Activated CD4-positive, alpha-beta T cell treated with anti-CD3 and anti-CD28 coated beads for 24 hours (primary cell): ENCODE data around the gene TMEM271.
"Not testable (repeated sequence)": the region's sequence is repeated elsewhere in the genome, so short reads cannot be mapped to it uniquely, and the experiment has no call there.

Experiments used
- DNase-seq, 2 donors: peaks; one replicate each; pipeline ENCODE4 v3.0.0-alpha.2; 2020; ENCODE audit warnings: low read depth in 2 of 2

The TMEM271 gene

DNA sequence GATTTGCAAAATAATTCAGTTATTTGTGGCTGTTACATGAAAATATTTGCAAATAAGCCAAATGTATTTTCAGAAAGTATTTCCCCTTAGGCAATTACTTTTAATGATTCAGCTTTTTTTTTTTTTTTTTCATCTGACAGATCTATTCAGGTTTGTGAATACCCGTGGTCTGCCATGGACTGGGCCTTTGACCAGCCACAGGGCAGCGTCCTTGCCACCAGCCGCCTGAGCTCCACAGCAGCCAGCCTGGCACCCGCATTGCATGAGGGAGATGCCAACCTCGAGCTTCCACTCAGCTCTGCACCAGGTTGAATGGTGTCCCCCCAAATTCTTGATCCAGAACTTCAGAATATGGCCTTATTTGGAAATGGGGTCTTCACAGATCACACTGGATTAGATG is 14.7 kb downstream of the TMEM271 start:
- no peak for DNase-seq

DNA sequence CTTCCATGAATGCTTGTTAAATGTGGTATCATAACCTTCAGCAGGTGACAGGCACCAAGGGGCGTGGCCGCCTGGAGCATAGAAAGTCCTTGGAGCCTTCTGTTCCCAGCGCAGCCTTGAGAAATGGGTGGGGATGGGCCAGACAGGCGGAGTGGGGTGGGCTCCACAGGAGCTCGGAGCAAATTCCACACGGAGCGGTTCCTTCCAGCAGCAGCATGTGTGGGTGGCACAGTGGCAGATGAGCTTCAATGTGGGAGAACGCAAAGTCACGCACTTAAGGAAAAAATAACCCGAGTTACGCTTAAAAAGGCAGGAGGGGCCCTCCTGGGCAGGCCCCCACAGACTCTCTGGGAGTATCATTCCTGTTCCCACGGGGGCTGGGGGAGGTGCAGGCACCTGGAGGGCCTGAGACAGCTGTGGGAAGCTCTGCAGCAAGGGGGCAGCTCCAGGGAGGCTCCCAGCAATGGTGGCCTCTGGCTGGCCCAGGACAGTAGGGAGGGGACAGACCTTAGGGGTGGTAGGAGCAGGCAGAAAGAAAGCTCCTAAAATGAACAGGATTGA is 15.3 kb downstream of the TMEM271 start:
- no peak for DNase-seq

GRCh38 chr4:560061-560460 is 16.0 kb downstream of the TMEM271 start:
- DNase-seq: no peak

DNA sequence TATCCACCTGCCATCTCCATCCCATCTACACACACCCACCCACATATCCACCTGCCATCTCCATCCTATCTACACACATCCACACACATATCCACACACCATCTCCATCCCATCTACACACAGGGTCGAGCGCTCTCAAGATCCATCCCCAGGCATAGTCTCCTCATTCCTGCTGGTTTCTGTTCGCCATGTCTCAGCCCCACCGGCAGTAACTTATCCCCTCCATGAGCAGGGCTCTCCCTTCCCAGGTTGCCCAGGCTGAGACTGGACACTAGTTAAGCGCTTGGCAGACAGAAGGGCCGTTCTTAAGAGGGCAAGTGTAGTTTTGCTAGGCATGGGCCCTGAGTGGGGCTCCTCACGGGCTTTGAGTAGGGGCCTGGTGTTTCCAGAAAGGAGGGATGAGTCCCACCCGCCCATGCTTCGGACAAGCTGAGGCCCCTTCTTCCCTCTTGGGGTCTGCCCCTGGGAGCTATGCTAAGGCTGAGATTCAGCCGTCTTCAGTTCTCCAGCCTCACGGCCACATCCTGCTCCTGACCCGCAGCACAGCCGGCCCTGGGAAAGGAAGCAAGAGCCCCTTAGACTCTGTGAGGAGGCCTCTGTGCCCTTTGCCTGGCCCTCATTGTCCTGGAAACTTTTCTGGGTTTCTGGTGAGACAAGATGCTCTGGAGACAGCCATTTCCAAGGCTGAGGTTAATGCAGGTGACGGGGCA is 20.4 kb downstream of the TMEM271 start:
- no peak for DNase-seq

- not testable (repeated sequence) for DNase-seq
Observed at GRCh38 chr4:554793-555320, 21.2 kb downstream of the TMEM271 start.

GRCh38 chr4:552019-552418 is 24.1 kb downstream of the TMEM271 start:
- DNase-seq: no peak

- DNase-seq: not testable (repeated sequence)
Observed at GRCh38 chr4:550268-550667, 25.8 kb downstream of the TMEM271 start.

GRCh38 chr4:548976-549375 is 27.1 kb downstream of the TMEM271 start:
- no peak for DNase-seq

- DNase-seq: no peak
Observed at GRCh38 chr4:545612-546011, 30.5 kb downstream of the TMEM271 start.

DNA sequence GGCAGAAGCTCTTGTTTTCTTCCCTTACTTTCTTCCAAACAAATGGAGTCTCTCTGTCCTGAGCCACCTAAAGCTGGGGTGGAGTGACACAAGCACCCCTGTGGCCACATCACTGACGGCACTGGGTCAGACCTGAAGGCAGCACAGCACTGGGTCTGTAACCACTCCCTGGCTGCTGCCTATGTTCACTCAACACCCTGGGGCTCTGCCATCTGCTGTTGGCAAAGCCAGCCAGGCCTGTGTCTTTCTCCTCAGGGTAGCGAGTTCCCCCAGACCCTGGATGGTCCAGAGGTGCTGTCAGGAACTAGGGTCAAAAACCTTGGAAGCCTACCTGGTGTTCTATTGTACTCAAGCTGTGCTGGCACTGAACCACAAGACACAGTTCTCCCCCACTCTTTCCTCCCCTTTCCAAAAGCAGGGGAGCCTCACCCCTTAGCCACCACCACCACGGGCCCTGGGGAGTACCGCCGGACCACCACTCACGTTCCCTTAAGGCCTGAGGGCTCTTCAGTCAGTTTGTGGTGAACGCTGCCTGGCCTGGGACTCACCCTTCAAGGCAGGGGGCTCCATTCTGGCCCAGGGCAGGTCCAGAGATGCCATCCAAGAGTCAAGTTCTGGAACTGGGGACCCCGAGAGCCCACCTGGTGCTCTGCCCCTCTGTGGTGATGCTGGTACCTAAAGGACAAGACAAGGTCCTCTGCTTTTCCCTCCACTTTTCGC is 31.5 kb downstream of the TMEM271 start:
- DNase-seq: no peak

DNA sequence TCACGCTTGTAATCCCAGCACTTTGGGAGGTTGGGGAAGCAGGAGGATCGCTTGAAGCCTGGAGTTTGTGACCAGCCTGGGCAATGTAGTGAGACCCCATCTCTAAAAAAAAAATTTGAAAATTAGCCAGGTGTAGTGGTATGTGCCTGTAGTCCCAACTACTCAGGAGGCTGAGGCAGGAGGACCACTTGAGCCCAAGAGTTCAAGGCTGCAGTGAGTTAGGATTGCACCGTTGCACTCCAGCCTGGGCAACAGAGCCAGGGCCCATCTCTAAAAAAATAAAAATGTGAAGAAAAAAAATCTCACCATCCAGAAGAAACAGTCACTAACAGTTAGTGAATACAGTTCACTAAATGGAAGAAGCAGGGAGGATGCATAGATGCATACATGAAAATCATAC is 34.8 kb downstream of the TMEM271 start:
- no peak for DNase-seq

GRCh38 chr4:538542-539142 is 37.5 kb downstream of the TMEM271 start:
- no peak for DNase-seq

DNA sequence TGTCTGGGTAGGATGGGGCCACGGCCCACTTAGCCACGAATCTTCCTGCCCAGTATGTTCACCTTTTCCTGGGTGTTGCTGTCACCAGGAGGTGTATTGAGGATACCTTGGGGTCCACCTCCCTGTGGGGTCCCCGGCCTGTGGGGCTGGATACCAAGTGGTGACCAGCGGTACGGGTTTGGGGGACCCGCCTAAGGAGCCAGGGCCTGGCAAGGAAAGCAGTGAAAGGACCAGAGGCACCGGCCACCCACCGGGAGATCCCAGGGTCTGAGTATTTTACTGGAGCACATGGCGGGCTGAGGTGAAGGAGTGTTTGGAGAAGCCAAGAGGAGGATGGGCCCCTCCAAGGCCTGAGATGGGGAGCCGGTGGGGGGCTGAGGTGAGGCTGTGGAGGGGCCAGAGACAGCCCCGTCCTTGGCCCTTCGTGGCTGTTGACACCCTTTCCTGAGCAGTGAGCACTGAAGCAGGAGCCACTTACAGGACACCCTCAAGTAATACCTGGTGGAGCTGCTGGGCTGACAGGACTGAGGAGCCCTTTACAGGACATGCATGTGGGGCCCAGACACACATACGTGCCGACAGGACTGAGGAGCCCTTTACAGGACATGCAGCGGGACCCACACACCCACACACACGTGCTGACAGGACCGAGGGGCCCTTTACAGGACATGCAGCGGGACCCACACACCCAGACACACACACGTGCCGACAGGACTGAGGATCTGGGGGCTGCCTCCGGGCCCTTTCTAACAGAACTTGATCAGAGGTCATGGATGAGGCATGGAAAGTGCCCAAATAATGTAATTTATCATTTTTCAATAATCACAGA is 38.4 kb downstream of the TMEM271 start:
- DNase-seq: no peak

DNA sequence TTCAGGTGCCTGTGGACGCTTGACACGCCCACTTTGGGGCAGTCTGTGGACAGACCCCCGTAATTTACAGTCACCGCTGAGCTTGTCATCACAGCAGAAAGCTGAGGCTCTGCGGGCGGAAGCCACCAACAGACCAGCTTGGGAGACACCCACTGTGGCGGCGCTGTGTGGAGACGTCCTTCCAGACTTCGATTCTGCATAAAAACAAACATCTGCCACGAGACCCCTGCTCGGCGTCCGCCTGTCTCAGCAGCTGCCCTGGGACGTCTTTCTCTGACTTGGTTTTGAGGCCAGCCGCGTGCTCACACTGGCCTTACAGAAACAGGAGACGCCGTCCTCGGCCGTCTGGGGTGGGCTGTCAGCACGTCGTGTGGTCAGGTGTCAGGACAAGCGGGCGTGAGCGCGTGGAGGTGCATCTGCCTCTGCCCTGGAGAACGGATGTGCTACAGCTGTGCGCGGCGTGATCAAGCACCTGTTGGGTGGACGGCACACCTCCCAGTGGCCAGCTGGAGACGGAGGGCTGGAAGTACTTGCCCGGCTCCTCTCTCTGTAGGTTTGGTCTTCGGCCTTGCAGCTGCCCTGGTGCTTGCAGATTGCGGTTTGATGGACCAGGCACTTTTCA is 39.6 kb downstream of the TMEM271 start:
- DNase-seq: no peak

GRCh38 chr4:535924-536281 is 40.2 kb downstream of the TMEM271 start:
- no peak for DNase-seq

DNA sequence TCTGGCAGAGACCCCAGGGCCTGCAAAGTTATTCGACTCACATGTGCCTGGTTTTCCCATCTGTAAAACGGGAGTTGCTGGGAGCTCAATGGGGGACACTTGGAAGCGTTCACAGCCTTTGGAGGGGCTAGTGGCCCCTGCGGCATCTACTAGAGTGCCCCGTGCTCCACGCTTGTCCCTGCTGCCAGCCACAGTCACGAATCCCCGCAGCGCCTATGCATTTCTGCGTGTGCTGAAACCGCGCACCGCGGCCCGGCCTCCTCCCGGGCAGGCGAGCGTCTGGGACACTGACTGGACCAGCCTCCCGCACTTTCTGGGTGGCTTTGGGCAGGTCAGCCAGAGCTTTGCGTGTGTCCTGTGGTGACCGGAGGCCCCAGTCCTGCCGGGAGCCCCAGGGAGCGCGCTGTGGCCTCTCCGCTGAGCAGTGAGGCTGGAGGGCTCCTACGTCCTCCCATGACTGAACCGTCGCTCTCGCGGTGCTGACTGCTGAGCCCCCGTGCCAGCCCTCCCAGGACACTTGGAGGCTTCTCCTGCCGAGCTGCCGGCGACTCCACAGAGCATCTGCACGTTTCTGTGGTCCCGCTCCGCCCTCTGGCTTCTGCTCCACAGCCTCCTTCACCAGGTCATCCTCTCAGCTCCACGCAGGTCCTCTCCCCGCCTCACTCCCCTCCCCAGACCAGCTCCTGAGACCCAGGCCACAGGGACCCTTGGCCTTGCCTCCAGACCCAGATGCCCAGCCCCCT is 40.7 kb downstream of the TMEM271 start:
- no peak for DNase-seq

DNA sequence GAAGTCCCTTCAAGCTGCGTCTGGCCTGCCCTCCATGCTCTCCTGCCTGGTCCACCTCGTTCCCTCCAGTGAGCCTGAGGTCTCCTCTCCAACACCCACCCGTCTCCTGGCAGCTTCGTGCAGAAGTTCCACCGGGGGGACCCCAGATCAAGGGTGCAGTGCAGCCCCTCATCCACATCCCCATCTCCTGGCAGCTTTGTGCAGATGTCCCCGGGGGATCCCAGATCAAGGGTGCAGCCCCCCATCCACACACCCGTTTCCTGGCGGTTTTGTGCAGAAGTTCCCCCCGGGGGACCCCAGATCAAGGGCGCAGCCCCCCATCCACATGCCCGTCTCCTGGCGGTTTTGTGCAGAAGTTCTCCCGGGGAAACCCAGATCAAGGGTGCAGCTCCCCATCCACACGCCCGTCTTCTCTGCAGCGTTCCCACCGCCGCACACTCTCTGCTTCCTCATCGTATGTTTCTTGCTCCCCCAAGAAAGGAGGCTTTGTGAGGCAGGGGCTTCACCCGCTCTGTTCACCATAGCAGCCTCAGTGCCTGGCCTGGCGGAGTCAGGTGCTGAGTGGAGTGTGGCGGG is 41.4 kb downstream of the TMEM271 start:
- no peak for DNase-seq

DNA sequence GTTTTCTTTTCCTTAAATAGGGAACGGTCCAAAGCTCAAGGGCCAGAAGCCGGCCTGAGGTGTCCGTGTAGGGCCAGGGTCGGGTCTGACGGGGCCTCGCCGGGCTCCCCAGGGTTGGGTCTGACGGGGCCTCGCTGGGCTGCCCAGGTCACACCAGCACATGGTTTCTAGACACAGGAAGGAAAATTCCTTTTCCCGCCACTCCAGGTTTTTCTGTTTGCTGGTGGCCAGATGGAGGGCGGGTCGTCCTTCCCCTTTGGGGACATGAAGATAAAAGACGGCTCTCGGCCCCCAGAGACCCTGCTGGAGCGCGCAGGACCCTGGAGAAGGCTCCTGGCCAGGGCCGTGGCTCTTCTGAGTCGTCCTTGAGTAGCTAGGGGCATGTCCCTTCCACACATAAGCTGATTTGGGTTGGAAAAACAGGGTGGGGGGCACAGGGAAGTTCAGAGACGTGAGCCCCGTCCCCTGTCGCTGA is 42.0 kb downstream of the TMEM271 start:
- no peak for DNase-seq

GRCh38 chr4:533318-534100 is 42.6 kb downstream of the TMEM271 start:
- DNase-seq: no peak
